Measurements from ENCODE around the gene RASSF7. TPM values are rescaled to one million over a fixed set of nuclear protein-coding genes. Genes with fewer than 3 reads are reported as not detected.
A peak's percentile ranks its signal among the peaks of the same experiment; 100 is the strongest.

Gene RASSF7
- total RNA-seq, 1 donor from 2014 or later, result 45.5 TPM

GRCh38 chr11:574632-575312, 14.0 kb downstream of the RASSF7 start:
- Histone ChIP-seq H3K27me3 (ENCODE audit: control insufficient read depth, insufficient read depth, low read length) (no peaks in the 10 kb centered on the region), H3K4me3 (ENCODE audit: low read depth, low read length) (peak overlapping the region; percentile 82), H3K36me3 (ENCODE audit: control insufficient read depth, insufficient read depth, low read length) (peaks cover 3% of the 10 kb centered on the region)
- no peak for FAIRE-seq
- TF ChIP-seq CTCF (IDR thresholded peaks at IDR 0.05; ENCODE audit: insufficient read depth, low read length, severe bottlenecking), result no peak
- DNase-seq (ENCODE audit: low read depth), result no peak

GRCh38 chr11:575313-575995, 14.7 kb downstream of the RASSF7 start:
- Histone ChIP-seq H3K27me3 (ENCODE audit: control insufficient read depth, insufficient read depth, low read length) (no peaks in the 10 kb centered on the region), H3K4me3 (ENCODE audit: low read depth, low read length) (peak overlapping the region; percentile 82), H3K36me3 (ENCODE audit: control insufficient read depth, insufficient read depth, low read length) (peaks cover 3% of the 10 kb centered on the region)
- FAIRE-seq, result no peak
- no peak for DNase-seq (ENCODE audit: low read depth)
- TF ChIP-seq CTCF (IDR thresholded peaks at IDR 0.05; ENCODE audit: insufficient read depth, low read length, severe bottlenecking), result no peak

- Histone ChIP-seq H3K36me3 (ENCODE audit: control insufficient read depth, insufficient read depth, low read length) (peaks cover 3% of the 10 kb centered on the region), H3K4me3 (ENCODE audit: low read depth, low read length) (peak within 1 kb of the TSS; percentile 97), H3K27me3 (ENCODE audit: control insufficient read depth, insufficient read depth, low read length) (no peaks in the 10 kb centered on the region)
- no peak for FAIRE-seq
- peak; percentile 77 for DNase-seq (ENCODE audit: low read depth)
- TF ChIP-seq CTCF (IDR thresholded peaks at IDR 0.05; ENCODE audit: insufficient read depth, low read length, severe bottlenecking), result no peak
Observed at GRCh38 chr11:575996-576768, 15.4 kb downstream of the RASSF7 start, which contains the start of gene PHRF1. Gene PHRF1 (plus strand): TSS chr11:576470. CDS start chr11:581513, 5,043 bp downstream.

- no peak for TF ChIP-seq CTCF (IDR thresholded peaks at IDR 0.05; ENCODE audit: insufficient read depth, low read length, severe bottlenecking)
Observed at GRCh38 chr11:576811-577610, 16.2 kb downstream of the RASSF7 start.

GRCh38 chr11:577611-577894, 16.8 kb downstream of the RASSF7 start:
- H3K4me3 ChIP-seq (ENCODE audit: low read depth, low read length), result peak overlapping the region; percentile 97
- H3K27me3 ChIP-seq (ENCODE audit: control insufficient read depth, insufficient read depth, low read length), result no peaks in the 10 kb centered on the region
- peaks cover 7% of the 10 kb centered on the region for H3K36me3 ChIP-seq (ENCODE audit: control insufficient read depth, insufficient read depth, low read length)
- FAIRE-seq (peak; percentile 86), DNase-seq (ENCODE audit: low read depth) (no peak)
- no peak for TF ChIP-seq CTCF (IDR thresholded peaks at IDR 0.05; ENCODE audit: insufficient read depth, low read length, severe bottlenecking)

More at GRCh38 chr11:576811-577610, 16.2 kb downstream of the RASSF7 start:
- H3K27me3 ChIP-seq (ENCODE audit: control insufficient read depth, insufficient read depth, low read length), result no peaks in the 10 kb centered on the region
- no peak for FAIRE-seq
- peak overlapping the region; percentile 97 for H3K4me3 ChIP-seq (ENCODE audit: low read depth, low read length)
- DNase-seq (ENCODE audit: low read depth), result no peak
- peaks cover 7% of the 10 kb centered on the region for H3K36me3 ChIP-seq (ENCODE audit: control insufficient read depth, insufficient read depth, low read length)
